Measurements from ENCODE around the gene MCOLN2. TPM values are rescaled to one million over a fixed set of nuclear protein-coding genes. Genes with fewer than 3 reads are reported as not detected.

Gene MCOLN2
- total RNA-seq, 1 experiment from 2014 or later, result 3.8 TPM

DNA sequence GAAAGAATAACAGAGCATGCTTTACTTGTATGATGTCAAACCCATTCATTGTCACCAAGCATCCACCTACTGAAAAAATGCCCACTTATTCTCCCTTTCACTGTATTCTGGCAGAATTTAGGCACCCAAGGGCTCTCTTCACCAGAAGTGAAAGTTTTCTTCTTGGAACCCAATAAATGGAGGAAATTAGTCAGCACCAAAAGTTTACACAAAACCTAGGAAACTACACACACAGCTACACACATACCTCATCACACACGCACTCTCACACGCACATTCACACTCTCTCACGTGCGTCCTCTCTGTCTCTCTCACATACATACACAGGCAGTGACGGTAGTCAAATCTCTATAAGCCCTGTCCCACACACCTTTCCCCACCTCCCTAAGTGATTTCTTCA, 37.6 kb downstream of the MCOLN2 start (continued):
- TF ChIP-seq ZBTB43 (CRISPR knock-in tag; IDR thresholded peaks at IDR 0.05) (no peak), PRRX2 (CRISPR knock-in tag; IDR thresholded peaks at IDR 0.05) (no peak), ZSCAN18 (CRISPR knock-in tag; IDR thresholded peaks at IDR 0.05) (no peak), ETV6 (CRISPR knock-in tag; IDR thresholded peaks at IDR 0.05) (no peak), SMAD4 (CRISPR knock-in tag; IDR thresholded peaks at IDR 0.05) (no peak)
- TF ChIP-seq, protein P1, sequence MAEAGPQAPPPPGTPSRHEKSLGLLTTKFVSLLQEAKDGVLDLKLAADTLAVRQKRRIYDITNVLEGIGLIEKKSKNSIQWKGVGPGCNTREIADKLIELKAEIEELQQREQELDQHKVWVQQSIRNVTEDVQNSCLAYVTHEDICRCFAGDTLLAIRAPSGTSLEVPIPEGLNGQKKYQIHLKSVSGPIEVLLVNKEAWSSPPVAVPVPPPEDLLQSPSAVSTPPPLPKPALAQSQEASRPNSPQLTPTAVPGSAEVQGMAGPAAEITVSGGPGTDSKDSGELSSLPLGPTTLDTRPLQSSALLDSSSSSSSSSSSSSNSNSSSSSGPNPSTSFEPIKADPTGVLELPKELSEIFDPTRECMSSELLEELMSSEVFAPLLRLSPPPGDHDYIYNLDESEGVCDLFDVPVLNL (CRISPR knock-in tag; IDR thresholded peaks at IDR 0.05; ENCODE audit: borderline replicate concordance, low read depth), result no peak
- TF ChIP-seq, protein P2, sequence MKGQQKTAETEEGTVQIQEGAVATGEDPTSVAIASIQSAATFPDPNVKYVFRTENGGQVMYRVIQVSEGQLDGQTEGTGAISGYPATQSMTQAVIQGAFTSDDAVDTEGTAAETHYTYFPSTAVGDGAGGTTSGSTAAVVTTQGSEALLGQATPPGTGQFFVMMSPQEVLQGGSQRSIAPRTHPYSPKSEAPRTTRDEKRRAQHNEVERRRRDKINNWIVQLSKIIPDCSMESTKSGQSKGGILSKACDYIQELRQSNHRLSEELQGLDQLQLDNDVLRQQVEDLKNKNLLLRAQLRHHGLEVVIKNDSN (CRISPR knock-in tag; IDR thresholded peaks at IDR 0.05), result no peak
- TF ChIP-seq, protein P3, sequence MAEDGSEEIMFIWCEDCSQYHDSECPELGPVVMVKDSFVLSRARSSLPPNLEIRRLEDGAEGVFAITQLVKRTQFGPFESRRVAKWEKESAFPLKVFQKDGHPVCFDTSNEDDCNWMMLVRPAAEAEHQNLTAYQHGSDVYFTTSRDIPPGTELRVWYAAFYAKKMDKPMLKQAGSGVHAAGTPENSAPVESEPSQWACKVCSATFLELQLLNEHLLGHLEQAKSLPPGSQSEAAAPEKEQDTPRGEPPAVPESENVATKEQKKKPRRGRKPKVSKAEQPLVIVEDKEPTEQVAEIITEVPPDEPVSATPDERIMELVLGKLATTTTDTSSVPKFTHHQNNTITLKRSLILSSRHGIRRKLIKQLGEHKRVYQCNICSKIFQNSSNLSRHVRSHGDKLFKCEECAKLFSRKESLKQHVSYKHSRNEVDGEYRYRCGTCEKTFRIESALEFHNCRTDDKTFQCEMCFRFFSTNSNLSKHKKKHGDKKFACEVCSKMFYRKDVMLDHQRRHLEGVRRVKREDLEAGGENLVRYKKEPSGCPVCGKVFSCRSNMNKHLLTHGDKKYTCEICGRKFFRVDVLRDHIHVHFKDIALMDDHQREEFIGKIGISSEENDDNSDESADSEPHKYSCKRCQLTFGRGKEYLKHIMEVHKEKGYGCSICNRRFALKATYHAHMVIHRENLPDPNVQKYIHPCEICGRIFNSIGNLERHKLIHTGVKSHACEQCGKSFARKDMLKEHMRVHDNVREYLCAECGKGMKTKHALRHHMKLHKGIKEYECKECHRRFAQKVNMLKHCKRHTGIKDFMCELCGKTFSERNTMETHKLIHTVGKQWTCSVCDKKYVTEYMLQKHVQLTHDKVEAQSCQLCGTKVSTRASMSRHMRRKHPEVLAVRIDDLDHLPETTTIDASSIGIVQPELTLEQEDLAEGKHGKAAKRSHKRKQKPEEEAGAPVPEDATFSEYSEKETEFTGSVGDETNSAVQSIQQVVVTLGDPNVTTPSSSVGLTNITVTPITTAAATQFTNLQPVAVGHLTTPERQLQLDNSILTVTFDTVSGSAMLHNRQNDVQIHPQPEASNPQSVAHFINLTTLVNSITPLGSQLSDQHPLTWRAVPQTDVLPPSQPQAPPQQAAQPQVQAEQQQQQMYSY (CRISPR knock-in tag; IDR thresholded peaks at IDR 0.05), result no peak

- H3K4me1 Mint-ChIP-seq, result no peaks in the 10 kb centered on the region; the same call in 1 of the 2 replicates
- ATAC-seq (no peak), DNase-seq (ENCODE audit: low spot score) (no peak)
- CTCF ChIA-PET, result interaction anchor here (3.2 to 5.9 kb wide), 2 partner anchors 13 to 302 kb away, joined by 9 to 35 read pairs; partner anchors contain the start of gene C1orf52
- POLR2A ChIA-PET, result no interaction called here
- H3K4me3 Mint-ChIP-seq, result no peak overlapping the region
- no peaks in the 10 kb centered on the region for H3K36me3 Mint-ChIP-seq
- H3K27ac Mint-ChIP-seq, result no peak overlapping the region
- no peaks in the 10 kb centered on the region for H3K9me3 Mint-ChIP-seq
- H3K27me3 Mint-ChIP-seq (ENCODE audit: low read depth), result no peaks in the 10 kb centered on the region
- TF ChIP-seq SOX15 (CRISPR knock-in tag; IDR thresholded peaks at IDR 0.05), result no peak
- no peak for TF ChIP-seq MYBL2 (CRISPR knock-in tag; IDR thresholded peaks at IDR 0.05)
- no peak for TF ChIP-seq USF2 (CRISPR knock-in tag; IDR thresholded peaks at IDR 0.05)
- no peak for TF ChIP-seq ZNF121 (CRISPR knock-in tag; IDR thresholded peaks at IDR 0.05)
- no peak for TF ChIP-seq CREB1 (CRISPR knock-in tag; IDR thresholded peaks at IDR 0.05)
- TF ChIP-seq, protein P4, sequence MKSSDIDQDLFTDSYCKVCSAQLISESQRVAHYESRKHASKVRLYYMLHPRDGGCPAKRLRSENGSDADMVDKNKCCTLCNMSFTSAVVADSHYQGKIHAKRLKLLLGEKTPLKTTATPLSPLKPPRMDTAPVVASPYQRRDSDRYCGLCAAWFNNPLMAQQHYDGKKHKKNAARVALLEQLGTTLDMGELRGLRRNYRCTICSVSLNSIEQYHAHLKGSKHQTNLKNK (CRISPR knock-in tag; IDR thresholded peaks at IDR 0.05), result no peak
- TF ChIP-seq HMGA2 (CRISPR knock-in tag; IDR thresholded peaks at IDR 0.05), result no peak
- TF ChIP-seq TEAD4 (CRISPR knock-in tag; IDR thresholded peaks at IDR 0.05), result no peak
- TF ChIP-seq CREM (CRISPR knock-in tag; IDR thresholded peaks at IDR 0.05), result no peak
- TF ChIP-seq, protein P5, sequence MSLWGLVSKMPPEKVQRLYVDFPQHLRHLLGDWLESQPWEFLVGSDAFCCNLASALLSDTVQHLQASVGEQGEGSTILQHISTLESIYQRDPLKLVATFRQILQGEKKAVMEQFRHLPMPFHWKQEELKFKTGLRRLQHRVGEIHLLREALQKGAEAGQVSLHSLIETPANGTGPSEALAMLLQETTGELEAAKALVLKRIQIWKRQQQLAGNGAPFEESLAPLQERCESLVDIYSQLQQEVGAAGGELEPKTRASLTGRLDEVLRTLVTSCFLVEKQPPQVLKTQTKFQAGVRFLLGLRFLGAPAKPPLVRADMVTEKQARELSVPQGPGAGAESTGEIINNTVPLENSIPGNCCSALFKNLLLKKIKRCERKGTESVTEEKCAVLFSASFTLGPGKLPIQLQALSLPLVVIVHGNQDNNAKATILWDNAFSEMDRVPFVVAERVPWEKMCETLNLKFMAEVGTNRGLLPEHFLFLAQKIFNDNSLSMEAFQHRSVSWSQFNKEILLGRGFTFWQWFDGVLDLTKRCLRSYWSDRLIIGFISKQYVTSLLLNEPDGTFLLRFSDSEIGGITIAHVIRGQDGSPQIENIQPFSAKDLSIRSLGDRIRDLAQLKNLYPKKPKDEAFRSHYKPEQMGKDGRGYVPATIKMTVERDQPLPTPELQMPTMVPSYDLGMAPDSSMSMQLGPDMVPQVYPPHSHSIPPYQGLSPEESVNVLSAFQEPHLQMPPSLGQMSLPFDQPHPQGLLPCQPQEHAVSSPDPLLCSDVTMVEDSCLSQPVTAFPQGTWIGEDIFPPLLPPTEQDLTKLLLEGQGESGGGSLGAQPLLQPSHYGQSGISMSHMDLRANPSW (CRISPR knock-in tag; conservative IDR thresholded peaks at IDR 0.05; ENCODE audit: low read depth), result no peak
- no peak for TF ChIP-seq ZNF396 (CRISPR knock-in tag; IDR thresholded peaks at IDR 0.05; ENCODE audit: borderline replicate concordance)
- TF ChIP-seq ZSCAN18 (CRISPR knock-in tag; IDR thresholded peaks at IDR 0.05), result no peak
Observed at GRCh38 chr1:84957966-84958365, 38.9 kb downstream of the MCOLN2 start.
